CD4-positive, alpha-beta T cell treated with Interferon alpha-2 for 1 hour (primary cell): ENCODE results near the gene NCR1.
A peak's percentile ranks its signal among the peaks of the same experiment; 100 is the strongest.
"Not testable (repeated sequence)": the region's sequence is repeated elsewhere in the genome, so short reads cannot be mapped to it uniquely, and the experiment has no call there.

Experiments
- DNase-seq, 2 donors: peaks; one replicate each; pipeline ENCODE4 v3.0.0-alpha.2; 2020 to 2022

Gene NCR1

GRCh38 chr19:54905803-54906511 lies at the start of gene NCR1:
NCR1 (plus strand) TSS chr19:54906148; CDS start chr19:54906188, 40 bp downstream.
- DNase-seq = peak; percentile 28 to 33

GRCh38 chr19:54858476-54858875 lies 47.5 kb upstream of the NCR1 start:
- not testable (repeated sequence) for DNase-seq

- peak in 1 of 2 donors; percentile 39 for DNase-seq
Measured at GRCh38 chr19:54859421-54859820, 46.5 kb upstream of the NCR1 start.

- not testable (repeated sequence) for DNase-seq
Measured at GRCh38 chr19:54863459-54863858, 42.5 kb upstream of the NCR1 start.

- no peak for DNase-seq
Measured at GRCh38 chr19:54871696-54872095, 34.3 kb upstream of the NCR1 start.

- peak in 1 of 2 donors; percentile 56 for DNase-seq
Measured at GRCh38 chr19:54873990-54874389, 32.0 kb upstream of the NCR1 start, which contains the start of gene FCAR. FCAR (plus strand) TSS chr19:54874235; CDS start chr19:54874290, 55 bp downstream.

GRCh38 chr19:54875506-54875905 lies 30.4 kb upstream of the NCR1 start:
- no peak for DNase-seq

GRCh38 chr19:54877471-54877870 lies 28.5 kb upstream of the NCR1 start:
- no peak for DNase-seq

GRCh38 chr19:54881884-54882283 lies 24.1 kb upstream of the NCR1 start:
- no peak for DNase-seq

- peak in 1 of 2 donors; percentile 26 for DNase-seq
Measured at GRCh38 chr19:54882758-54883157, 23.2 kb upstream of the NCR1 start.

GRCh38 chr19:54883228-54883627 lies 22.7 kb upstream of the NCR1 start:
- DNase-seq = no peak

GRCh38 chr19:54888239-54888638 lies 17.7 kb upstream of the NCR1 start:
- no peak for DNase-seq

GRCh38 chr19:54889566-54889965 lies 16.4 kb upstream of the NCR1 start:
- DNase-seq = no peak

GRCh38 chr19:54893406-54893805 lies 12.5 kb upstream of the NCR1 start:
- DNase-seq = no peak

GRCh38 chr19:54894106-54894505 lies 11.8 kb upstream of the NCR1 start:
- DNase-seq = not testable (repeated sequence)

- no peak for DNase-seq
Measured at GRCh38 chr19:54896036-54896435, 9.9 kb upstream of the NCR1 start.

GRCh38 chr19:54898685-54899084 lies 7.3 kb upstream of the NCR1 start:
- not testable (repeated sequence) for DNase-seq

- DNase-seq = not testable (repeated sequence)
Measured at GRCh38 chr19:54899646-54900045, 6.3 kb upstream of the NCR1 start.

GRCh38 chr19:54901153-54901552 lies 4.8 kb upstream of the NCR1 start:
- peak in 1 of 2 donors; percentile 74 for DNase-seq

GRCh38 chr19:54902061-54902460 lies 3.9 kb upstream of the NCR1 start:
- DNase-seq = no peak

- no peak for DNase-seq
Measured at GRCh38 chr19:54903303-54903702, 2.6 kb upstream of the NCR1 start.

- not testable (repeated sequence) for DNase-seq
Measured at GRCh38 chr19:54904261-54904660, 1.7 kb upstream of the NCR1 start.

- DNase-seq = no peak
Measured at GRCh38 chr19:54905421-54905802, 536 bp upstream of the NCR1 start.

- no peak for DNase-seq
Measured at GRCh38 chr19:54906819-54907218, 871 bp downstream of the NCR1 start.

- DNase-seq = not testable (repeated sequence)
Measured at GRCh38 chr19:54907899-54908298, 2.0 kb downstream of the NCR1 start.
